SK-N-MC (cell line): Measurements from ENCODE around the gene ESR1.
"Not testable (repeated sequence)": the region's sequence is repeated elsewhere in the genome, so short reads cannot be mapped to it uniquely, and the experiment has no call there.

Experiments used
- EZH2 ChIP-seq: fragments of 200-600 bp; sonication (generic); IDR thresholded peaks from one replicate; pipeline ENCODE4 v1.6.1; 2017; ENCODE audit warnings: antibody characterized with exemption
- POLR2AphosphoS5 ChIP-seq: IDR thresholded peaks from 2 replicates; pipeline ENCODE4 v1.6.1; 2012; ENCODE audit warnings: mild to moderate bottlenecking, low read depth, low read length, borderline replicate concordance

GRCh38 chr6:152033765-152034164, 226.3 kb downstream of the ESR1 start:
- TF ChIP-seq POLR2AphosphoS5, EZH2: not testable (repeated sequence)
